GM10248 (cell line): ENCODE data around the gene PCSK6.
A peak's percentile ranks its signal among the peaks of the same experiment; 100 is the strongest.
"Not testable (repeated sequence)": the region's sequence is repeated elsewhere in the genome, so short reads cannot be mapped to it uniquely, and the experiment has no call there.

Source experiments
- CTCF ChIA-PET: fragments of 300-600 bp; sonication (Branson Sonifier 250); formaldehyde crosslinking; extraction: SDS; loops from one replicate; lab custom pipeline; 2021; ENCODE audit warnings: antibody characterized with exemption; lab: Yijun Ruan, JAX
- POLR2A ChIA-PET: fragments of 350-650 bp; sonication (Branson Sonifier 250); formaldehyde crosslinking; extraction: SDS; loops from one replicate; lab custom pipeline; 2020; ENCODE audit warnings: antibody characterized with exemption; lab: Yijun Ruan, JAX
- DNase-seq: peaks from one replicate; pipeline ENCODE4 v3.0.0; 2012; ENCODE audit errors: extremely low spot score
- CTCF ChIP-seq: IDR thresholded peaks from 2 replicates; pipeline ENCODE4 v1.5.1; 2012; ENCODE audit warnings: mild to moderate bottlenecking, low read depth; ENCODE audit errors: extremely low read depth, missing control alignments, control extremely low read depth

PCSK6 gene

GRCh38 chr15:101407439-101407838, 82.1 kb downstream of the PCSK6 start:
- no peak for TF ChIP-seq CTCF
- ChIA-PET POLR2A (no interaction called here), CTCF (interaction anchor here (0.6 to 4.3 kb wide), 3 partner anchors 12 to 113 kb away, joined by 3 to 17 read pairs (median 3); no protein-coding TSS in a partner anchor)
- peak; percentile 83 for DNase-seq

- POLR2A ChIA-PET, result no interaction called here
- CTCF ChIA-PET, result interaction anchor here (4.3 kb wide), 1 partner anchor 11 kb away, joined by 17 read pairs; no protein-coding TSS in a partner anchor
- no peak for TF ChIP-seq CTCF
- DNase-seq, result no peak
Observed at GRCh38 chr15:101406526-101407195, 82.8 kb downstream of the PCSK6 start.

GRCh38 chr15:101406036-101406435, 83.5 kb downstream of the PCSK6 start:
- ChIA-PET POLR2A (no interaction called here), CTCF (interaction anchor here (4.3 kb wide), 1 partner anchor 11 kb away, joined by 17 read pairs; no protein-coding TSS in a partner anchor)
- no peak for TF ChIP-seq CTCF
- no peak for DNase-seq

GRCh38 chr15:101404245-101404644, 85.3 kb downstream of the PCSK6 start:
- no peak for TF ChIP-seq CTCF
- CTCF ChIA-PET, result interaction anchor here (1.1 kb wide), 1 partner anchor 45 kb away, joined by 3 read pairs; no protein-coding TSS in a partner anchor
- no peak for DNase-seq
- POLR2A ChIA-PET, result interaction anchor here (0.6 kb wide), 2 partner anchors 63 to 274 kb away, joined by 3 to 4 read pairs; no protein-coding TSS in a partner anchor

- POLR2A ChIA-PET, DNase-seq, CTCF ChIA-PET: not testable (repeated sequence)
Observed at GRCh38 chr15:101402883-101403282, 86.6 kb downstream of the PCSK6 start.

GRCh38 chr15:101401286-101401685, 88.2 kb downstream of the PCSK6 start:
- TF ChIP-seq CTCF, result no peak
- ChIA-PET CTCF (no interaction called here), POLR2A (no interaction called here)
- no peak for DNase-seq

- no peak for DNase-seq
- TF ChIP-seq CTCF, result no peak
- CTCF ChIA-PET, result interaction anchor here (1.2 to 1.4 kb wide), 2 partner anchors 9 to 36 kb away, joined by 3 read pairs; no protein-coding TSS in a partner anchor
- POLR2A ChIA-PET, result no interaction called here
Observed at GRCh38 chr15:101399431-101399830, 90.1 kb downstream of the PCSK6 start.
